Measurements from ENCODE around the gene AP2A1. TPM values are rescaled to one million over a fixed set of nuclear protein-coding genes. Genes with fewer than 3 reads are reported as not detected.

Gene AP2A1
- total RNA-seq, 2 experiments from 2014 or later = 83.0 to 83.2 TPM

- no peak overlapping the region for H3K27ac Mint-ChIP-seq
- H3K27me3 Mint-ChIP-seq = peaks cover 3% of the 10 kb centered on the region
- no peak for DNase-seq
- H3K4me3 Mint-ChIP-seq = no peak overlapping the region
- peaks cover 23% of the 10 kb centered on the region for H3K4me1 Mint-ChIP-seq
- peaks cover 12% of the 10 kb centered on the region for H3K9me3 Mint-ChIP-seq
- peaks cover 10% of the 10 kb centered on the region for H3K36me3 Mint-ChIP-seq
These were observed 78.6 kb downstream of the AP2A1 start for GRCh38 chr19:49845414-49845813.

- peaks cover 10% of the 10 kb centered on the region for H3K36me3 Mint-ChIP-seq
- H3K9me3 Mint-ChIP-seq = peaks cover 12% of the 10 kb centered on the region
- H3K4me1 Mint-ChIP-seq = peaks cover 23% of the 10 kb centered on the region
- no peak overlapping the region for H3K4me3 Mint-ChIP-seq
- peaks cover 3% of the 10 kb centered on the region for H3K27me3 Mint-ChIP-seq
- no peak overlapping the region for H3K27ac Mint-ChIP-seq
- no peak for DNase-seq
These were observed 79.6 kb downstream of the AP2A1 start for GRCh38 chr19:49846408-49846807.

- H3K27ac Mint-ChIP-seq = peak overlapping the region; percentile 21
- H3K4me1 Mint-ChIP-seq = peaks cover 33% of the 10 kb centered on the region
- peaks cover 12% of the 10 kb centered on the region for H3K9me3 Mint-ChIP-seq
- peaks cover 3% of the 10 kb centered on the region for H3K27me3 Mint-ChIP-seq
- H3K36me3 Mint-ChIP-seq = peaks cover 10% of the 10 kb centered on the region
- DNase-seq = no peak
- no peak overlapping the region for H3K4me3 Mint-ChIP-seq
These were observed 81.2 kb downstream of the AP2A1 start for GRCh38 chr19:49847731-49848696.

- Mint-ChIP-seq H3K27ac (peak overlapping the region; percentile 58), H3K36me3 (peaks cover 11% of the 10 kb centered on the region), H3K4me3 (peak overlapping the region; percentile 63)
These were observed 82.1 kb downstream of the AP2A1 start for GRCh38 chr19:49848938-49849337.

DNA sequence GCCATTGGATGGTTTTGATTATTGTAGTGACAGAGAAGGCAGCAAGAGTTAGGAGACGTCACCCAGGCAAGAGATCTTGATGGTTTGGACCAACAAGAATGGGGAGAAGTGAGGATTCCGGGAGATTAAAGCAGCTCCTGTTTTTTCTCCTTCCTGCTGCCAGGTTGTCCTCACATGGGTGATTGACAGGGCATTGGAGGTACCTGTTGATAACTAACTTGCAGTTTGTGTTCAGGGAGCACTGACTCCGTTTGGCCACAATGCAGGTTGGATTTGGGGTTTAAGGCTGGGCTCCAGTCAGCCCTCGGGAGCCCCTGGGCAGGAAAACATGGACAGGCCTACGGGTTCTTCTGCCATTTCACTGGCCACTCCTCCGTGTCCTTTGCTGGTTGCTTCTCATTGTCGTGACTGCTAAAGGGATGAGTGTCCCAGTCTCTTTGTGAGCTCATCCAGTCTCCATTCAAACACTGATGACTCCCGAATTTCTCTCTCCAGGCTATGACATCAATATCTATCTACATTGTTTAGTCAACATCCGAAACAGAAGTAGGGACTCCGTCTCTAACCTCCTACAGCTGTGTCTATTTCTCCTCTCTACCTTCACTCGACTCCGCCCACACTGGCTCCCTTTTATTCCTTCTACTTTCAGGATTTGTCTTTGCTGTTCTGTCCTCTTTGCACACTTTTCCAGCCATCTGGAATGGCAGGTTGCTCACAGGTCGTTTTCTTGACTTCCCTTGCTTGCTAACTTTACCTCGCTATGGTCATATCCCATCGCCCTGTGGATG is 82.8 kb downstream of the AP2A1 start:
- Mint-ChIP-seq H3K27ac (peak overlapping the region; percentile 58), H3K4me1 (peaks cover 38% of the 10 kb centered on the region), H3K9me3 (peaks cover 12% of the 10 kb centered on the region), H3K4me3 (peak overlapping the region; percentile 83), H3K36me3 (peaks cover 12% of the 10 kb centered on the region), H3K27me3 (peaks cover 3% of the 10 kb centered on the region)
- no peak for DNase-seq

More at GRCh38 chr19:49848938-49849337, 82.1 kb downstream of the AP2A1 start:
- Mint-ChIP-seq H3K9me3 (peaks cover 12% of the 10 kb centered on the region), H3K4me1 (peaks cover 38% of the 10 kb centered on the region), H3K27me3 (peaks cover 3% of the 10 kb centered on the region)
- no peak for DNase-seq

- Mint-ChIP-seq H3K4me1 (peaks cover 38% of the 10 kb centered on the region), H3K27ac (peak overlapping the region; percentile 45), H3K36me3 (peaks cover 12% of the 10 kb centered on the region), H3K27me3 (peaks cover 3% of the 10 kb centered on the region), H3K9me3 (peaks cover 12% of the 10 kb centered on the region), H3K4me3 (peak overlapping the region; percentile 83)
- no peak for DNase-seq
These were observed 83.4 kb downstream of the AP2A1 start for GRCh38 chr19:49850221-49850486.

DNA sequence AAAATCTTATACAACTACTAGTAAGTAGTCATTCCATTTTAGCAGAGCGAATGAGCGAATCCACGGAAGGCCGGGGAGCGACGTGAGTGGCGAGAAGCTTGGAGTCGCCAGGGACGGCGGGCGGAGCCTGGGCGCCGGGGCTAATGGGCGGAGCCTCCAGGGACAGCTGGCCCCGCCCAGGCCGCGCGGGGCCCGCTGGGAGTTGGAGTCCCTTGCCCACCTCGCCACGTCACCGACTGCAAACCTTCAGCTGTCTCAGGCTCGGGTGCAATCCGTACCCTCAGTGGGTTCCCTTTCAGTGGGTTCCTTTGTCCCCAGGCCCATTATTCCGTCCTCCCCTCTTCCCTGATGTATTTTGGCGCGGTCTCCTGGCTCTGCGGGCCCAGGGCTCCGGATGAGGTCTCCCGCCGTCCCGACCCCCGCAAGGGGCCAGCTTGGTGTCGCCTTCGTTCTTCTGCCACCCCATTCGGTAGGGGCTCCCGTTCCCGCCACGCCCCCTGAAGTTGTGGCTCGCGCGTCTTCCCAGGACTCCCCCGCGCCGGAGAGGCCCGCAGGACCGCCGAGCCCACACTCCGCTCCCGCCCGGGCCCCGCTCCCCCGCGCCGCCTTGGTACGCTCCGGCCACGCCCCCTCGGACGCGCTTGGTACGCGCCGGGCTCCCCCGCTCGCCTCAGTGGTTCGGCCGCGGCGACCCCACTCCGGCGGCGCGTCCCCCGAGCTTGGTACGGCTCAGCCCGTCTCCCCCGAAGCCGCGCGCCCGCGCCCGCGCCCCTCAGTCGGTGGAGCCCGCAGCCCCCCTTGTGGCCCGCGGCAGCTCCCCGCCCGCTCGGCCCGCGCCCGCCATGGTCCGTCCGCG is 83.9 kb downstream of the AP2A1 start, which contains the start of gene PTOV1:
PTOV1 (plus strand) TSS at position 673 of the 856 bp plus-strand sequence.
- DNase-seq = peak; percentile 91
- peaks cover 12% of the 10 kb centered on the region for H3K9me3 Mint-ChIP-seq
- peaks cover 3% of the 10 kb centered on the region for H3K27me3 Mint-ChIP-seq
- peaks cover 38% of the 10 kb centered on the region for H3K4me1 Mint-ChIP-seq
- H3K27ac Mint-ChIP-seq = peak within 1 kb of the TSS; percentile 90
- H3K4me3 Mint-ChIP-seq = peak within 1 kb of the TSS; percentile 83
- H3K36me3 Mint-ChIP-seq = peaks cover 16% of the 10 kb centered on the region

DNA sequence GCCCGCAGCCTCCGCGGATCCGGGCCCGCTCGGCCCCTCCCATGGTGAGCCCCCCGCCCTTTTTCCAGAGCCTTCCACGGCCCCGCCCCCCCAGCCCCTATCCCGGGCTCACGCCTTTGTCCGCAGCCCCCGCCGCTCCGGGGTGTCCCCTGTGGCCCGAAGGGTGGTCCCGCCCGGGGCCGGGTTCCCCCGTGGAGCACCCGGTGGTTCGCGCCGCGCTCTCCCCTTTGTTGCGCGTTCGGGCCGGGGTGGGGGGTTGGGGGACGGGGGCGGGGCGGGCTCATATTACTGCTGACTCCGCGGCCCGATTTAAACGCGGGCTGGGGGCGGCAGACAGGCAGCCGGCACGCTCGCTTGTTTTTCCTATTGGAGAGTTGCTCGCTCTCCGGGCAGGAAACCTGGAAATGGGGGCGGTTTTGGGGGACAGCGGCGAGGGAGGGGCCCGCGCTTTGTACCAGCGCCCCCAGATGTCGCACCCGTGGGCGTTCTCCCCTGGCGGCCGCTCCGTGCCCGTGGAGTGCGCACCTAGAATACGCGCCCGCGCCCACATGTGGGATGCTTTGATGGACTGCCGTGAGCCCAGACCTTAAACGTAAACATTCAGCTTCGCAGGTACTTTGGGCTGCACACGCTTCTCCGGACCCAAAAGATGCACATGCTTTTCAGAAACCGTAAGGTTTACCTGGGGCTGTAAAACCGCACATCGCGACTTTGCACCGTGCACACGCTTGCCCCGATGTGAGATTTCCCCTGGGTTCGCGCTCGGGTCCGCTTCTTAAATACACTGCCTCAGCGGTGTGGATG is 84.9 kb downstream of the AP2A1 start:
- Mint-ChIP-seq H3K36me3 (peaks cover 16% of the 10 kb centered on the region), H3K27me3 (peaks cover 3% of the 10 kb centered on the region), H3K4me3 (peak overlapping the region; percentile 73), H3K4me1 (peaks cover 38% of the 10 kb centered on the region), H3K27ac (peak overlapping the region; percentile 42), H3K9me3 (peaks cover 12% of the 10 kb centered on the region)
- DNase-seq = peak; percentile 32

DNA sequence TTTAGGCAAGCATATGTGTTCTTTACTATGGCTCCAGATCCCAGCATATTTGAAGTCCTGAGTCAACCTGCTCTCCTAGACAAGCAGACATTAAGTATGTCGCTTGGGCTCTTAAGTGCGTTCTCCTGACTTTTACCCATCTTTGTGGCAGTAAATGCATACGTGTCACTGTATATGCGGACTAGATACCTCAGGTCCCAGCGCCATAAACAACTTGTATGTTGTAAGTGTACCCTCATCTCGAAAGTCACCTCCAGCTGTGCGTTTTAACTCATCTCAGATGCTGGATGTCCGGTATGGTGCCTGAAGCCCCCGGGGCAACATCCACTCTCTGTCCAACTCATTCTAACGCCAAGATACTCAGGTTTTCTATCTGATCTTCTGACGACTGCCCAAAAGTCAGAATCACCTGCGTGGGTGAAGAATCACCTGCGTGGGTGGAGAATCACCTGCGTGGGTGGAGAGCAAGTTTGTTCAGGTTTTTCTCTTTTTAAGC is 85.9 kb downstream of the AP2A1 start:
- peaks cover 3% of the 10 kb centered on the region for H3K27me3 Mint-ChIP-seq
- H3K36me3 Mint-ChIP-seq = peaks cover 16% of the 10 kb centered on the region
- no peak for DNase-seq
- peak overlapping the region; percentile 73 for H3K4me3 Mint-ChIP-seq
- H3K9me3 Mint-ChIP-seq = peaks cover 12% of the 10 kb centered on the region
- H3K4me1 Mint-ChIP-seq = peaks cover 36% of the 10 kb centered on the region
- H3K27ac Mint-ChIP-seq = peak overlapping the region; percentile 48

GRCh38 chr19:49853852-49854377 is 87.1 kb downstream of the AP2A1 start:
- peaks cover 26% of the 10 kb centered on the region for H3K4me1 Mint-ChIP-seq
- peaks cover 14% of the 10 kb centered on the region for H3K36me3 Mint-ChIP-seq
- H3K9me3 Mint-ChIP-seq = peaks cover 10% of the 10 kb centered on the region
- no peak for DNase-seq
- no peaks in the 10 kb centered on the region for H3K27me3 Mint-ChIP-seq
- peak overlapping the region; percentile 16 for H3K27ac Mint-ChIP-seq
- no peak overlapping the region for H3K4me3 Mint-ChIP-seq

DNA sequence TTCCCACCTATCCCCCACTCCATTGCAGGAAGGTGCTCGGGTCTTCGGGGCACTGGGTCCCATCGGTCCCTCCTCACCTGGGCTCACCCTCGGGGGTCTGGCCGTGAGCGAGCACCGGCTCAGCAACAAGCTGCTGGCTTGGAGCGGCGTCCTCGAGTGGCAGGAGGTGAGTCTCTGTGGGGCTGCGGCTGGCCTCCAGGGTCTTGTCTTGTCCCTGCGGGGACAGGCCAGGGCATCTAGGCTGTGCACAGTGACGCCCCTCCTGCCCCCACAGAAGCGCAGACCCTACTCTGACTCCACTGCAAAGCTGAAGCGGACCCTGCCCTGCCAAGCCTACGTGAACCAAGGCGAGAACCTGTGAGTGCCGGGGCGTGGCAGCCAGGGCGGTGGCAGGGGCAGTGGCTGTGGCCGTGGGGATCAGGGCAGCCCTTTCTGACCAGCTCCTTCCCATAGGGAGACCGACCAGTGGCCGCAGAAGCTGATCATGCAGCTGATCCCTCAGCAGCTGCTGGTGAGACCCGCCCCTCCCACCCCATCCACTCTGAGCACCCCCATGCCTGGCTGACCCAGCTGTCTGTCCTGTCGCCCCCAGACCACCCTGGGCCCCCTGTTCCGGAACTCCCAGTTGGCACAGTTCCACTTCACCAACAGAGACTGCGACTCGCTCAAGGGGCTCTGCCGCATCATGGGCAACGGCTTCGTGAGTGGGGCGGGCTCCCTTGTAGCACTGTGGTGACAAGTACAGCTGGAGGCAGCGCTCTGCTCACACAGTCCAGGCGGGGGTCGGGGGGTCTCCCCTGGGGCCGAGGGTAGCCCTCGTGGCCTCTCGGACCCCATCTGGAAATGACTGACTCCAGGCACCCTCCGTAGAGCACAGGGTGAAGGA is 87.8 kb downstream of the AP2A1 start:
- H3K4me1 Mint-ChIP-seq = peaks cover 22% of the 10 kb centered on the region
- H3K4me3 Mint-ChIP-seq = no peak overlapping the region
- no peaks in the 10 kb centered on the region for H3K27me3 Mint-ChIP-seq
- no peak overlapping the region for H3K27ac Mint-ChIP-seq
- no peak for DNase-seq
- H3K9me3 Mint-ChIP-seq = peaks cover 6% of the 10 kb centered on the region
- H3K36me3 Mint-ChIP-seq = peaks cover 11% of the 10 kb centered on the region

DNA sequence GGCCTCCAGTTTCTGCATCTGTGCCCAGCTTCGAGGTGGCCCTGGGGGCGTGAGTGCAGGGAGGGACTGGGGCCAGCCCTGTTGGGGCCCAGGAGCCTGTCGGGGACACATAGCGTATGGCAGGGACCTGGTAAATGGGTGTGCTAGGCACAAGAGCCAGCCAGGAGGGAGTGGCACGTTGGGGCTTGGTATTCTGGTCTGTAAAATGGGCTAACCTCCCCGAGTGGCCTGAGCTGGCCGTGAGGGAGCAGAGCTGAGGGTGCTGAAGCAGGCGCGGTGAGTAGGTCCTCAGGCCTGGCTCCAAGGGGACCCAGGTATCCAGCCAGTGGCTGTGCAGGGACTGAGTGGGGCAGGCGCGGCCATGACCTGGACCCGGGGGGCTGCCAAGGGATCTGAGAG is 88.5 kb downstream of the AP2A1 start:
- Mint-ChIP-seq H3K27me3 (no peaks in the 10 kb centered on the region), H3K4me3 (peak overlapping the region; percentile 22), H3K36me3 (peaks cover 6% of the 10 kb centered on the region), H3K27ac (peak overlapping the region; percentile 17), H3K4me1 (peaks cover 16% of the 10 kb centered on the region), H3K9me3 (no peaks in the 10 kb centered on the region)
- no peak for DNase-seq

All from activated naive CD8-positive, alpha-beta T cell treated with anti-CD3 and anti-CD28 coated beads for 36 hours (primary cell).